AG04450 (cell line): Measurements from ENCODE around the gene THAP12. TPM values are rescaled to one million over a fixed set of nuclear protein-coding genes. Genes with fewer than 3 reads are reported as not detected.

Experiments used
- CTCF ChIA-PET: fragments of 300-600, 350-600 bp; formaldehyde crosslinking; extraction: SDS; loops from one replicate; lab custom pipeline; 2022; ENCODE audit warnings: antibody characterized with exemption, inconsistent platforms; lab: Charles Lee
- POLR2A ChIA-PET: fragments of 350-600 bp; formaldehyde crosslinking; extraction: SDS; loops from one replicate; lab custom pipeline; 2021; ENCODE audit warnings: antibody characterized with exemption, inconsistent platforms; lab: Yijun Ruan, JAX
- DNase-seq: peaks from one replicate; pipeline ENCODE4 v3.0.0-alpha.2; 2011; ENCODE audit warnings: low read depth, low spot score
- H3K27ac ChIP-seq: one replicate; pipeline ENCODE4 v1.5.1; 2012; ENCODE audit warnings: low read depth, low read length, control low read depth
- H3K27me3 ChIP-seq: one replicate; pipeline ENCODE4 v1.6.0; 2012; ENCODE audit warnings: low read length; ENCODE audit not compliant: control insufficient read depth, insufficient read depth
- H3K4me3 ChIP-seq: 2 replicates; pipeline ENCODE4 v1.5.1; 2011; ENCODE audit warnings: mild to moderate bottlenecking, low read depth, low read length, control low read depth
- H3K9me3 ChIP-seq: 2 replicates; pipeline ENCODE4 v1.5.1; 2012; ENCODE audit warnings: low read length; ENCODE audit not compliant: control insufficient read depth, insufficient read depth
- CTCF ChIP-seq: IDR thresholded peaks from 2 replicates; pipeline ENCODE4 v1.5.1; 2011; ENCODE audit warnings: low read depth, low read length, control low read depth, inconsistent platforms
- polyA plus RNA-seq: library from polyadenylated mRNA; depleted of rRNA; stranded (reverse); fragments of >200 nt; gene quantifications from 2 replicates; pipeline ENCODE4 v1.2.3, GENCODE V29; 2011

The THAP12 gene
- polyA plus RNA-seq, 1 experiment: 54.7 TPM

DNA sequence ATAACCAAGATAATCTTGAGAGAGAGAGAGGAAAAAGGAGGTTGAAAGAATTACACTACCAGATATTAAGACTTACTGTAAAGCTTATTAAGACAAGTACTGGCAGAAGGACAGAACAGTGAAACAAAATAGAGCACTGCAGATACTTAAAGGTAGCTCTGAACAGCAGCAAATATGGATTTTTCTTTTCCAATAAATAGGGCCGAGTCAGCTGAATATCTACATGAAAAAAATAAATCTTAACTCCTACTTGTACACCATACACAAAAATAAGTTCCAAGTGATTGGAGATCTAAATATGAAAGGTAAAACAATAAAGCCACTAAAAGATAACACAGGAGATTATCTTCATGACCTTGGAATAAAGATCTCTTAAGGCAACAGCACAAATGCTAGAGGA is 12.4 kb downstream of the THAP12 start:
- ChIA-PET CTCF (no interaction called here), POLR2A (no interaction called here)
- no peak for DNase-seq
- no peak overlapping the region for H3K27ac ChIP-seq
- no peaks in the 10 kb centered on the region for H3K9me3 ChIP-seq
- H3K4me3 ChIP-seq: no peak overlapping the region
- TF ChIP-seq CTCF: no peak
- no peaks in the 10 kb centered on the region for H3K27me3 ChIP-seq

DNA sequence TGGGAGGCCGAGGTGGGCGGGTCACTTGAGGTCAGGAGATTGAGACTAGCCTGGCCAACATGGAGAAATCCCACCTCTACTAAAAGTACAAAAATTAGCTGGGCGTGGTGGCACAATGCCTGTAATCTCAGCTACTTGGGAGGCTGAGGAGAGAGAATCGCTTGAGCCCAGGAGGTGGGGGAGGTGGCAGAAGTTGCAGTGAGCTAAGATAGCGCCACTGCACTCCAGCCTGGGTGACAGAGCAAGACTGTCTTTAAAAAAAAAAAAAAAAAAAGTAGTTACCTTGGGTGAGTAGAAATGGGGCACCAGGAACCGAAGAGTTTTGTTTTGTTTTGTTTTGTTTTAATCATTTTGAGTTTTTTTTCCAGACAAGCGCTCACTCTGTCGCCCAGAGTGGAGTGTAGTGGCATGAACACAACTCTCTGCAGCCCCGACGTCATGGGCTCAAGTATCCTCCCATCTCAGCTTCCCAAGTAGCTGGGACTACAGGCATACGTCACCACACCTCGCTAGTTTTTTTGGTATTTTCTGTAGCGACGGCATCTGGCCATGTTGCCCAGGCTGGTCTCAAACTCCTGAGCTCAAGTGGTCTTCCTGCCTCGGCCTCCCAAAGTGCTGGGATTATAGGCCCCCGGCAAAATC is 15.8 kb downstream of the THAP12 start:
- no peaks in the 10 kb centered on the region for H3K27me3 ChIP-seq
- DNase-seq: no peak
- ChIA-PET CTCF (interaction anchor here (1.3 kb wide), 1 partner anchor 47 kb away, joined by 6 read pairs; no protein-coding TSS in a partner anchor), POLR2A (no interaction called here)
- no peak overlapping the region for H3K4me3 ChIP-seq
- H3K9me3 ChIP-seq: no peaks in the 10 kb centered on the region
- no peak for TF ChIP-seq CTCF
- H3K27ac ChIP-seq: no peak overlapping the region

DNA sequence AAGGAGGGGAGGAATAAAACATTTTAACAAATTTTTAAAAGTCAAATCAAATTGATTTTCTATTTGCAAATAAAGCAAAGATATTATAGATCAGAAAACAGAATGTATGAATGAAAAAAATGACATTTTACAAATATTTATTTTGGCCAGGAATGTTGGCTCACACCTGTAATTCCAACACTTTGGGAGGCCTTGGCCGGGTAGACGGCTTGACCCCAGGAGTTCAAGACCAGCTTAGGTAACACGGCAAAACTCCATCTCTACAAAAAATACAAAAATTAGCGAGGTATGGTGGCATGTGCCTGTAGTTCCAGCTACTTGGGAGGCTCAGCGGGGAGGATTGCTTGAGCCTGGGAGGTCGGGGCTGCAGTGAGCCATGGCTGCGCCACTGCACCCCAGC is 18.2 kb downstream of the THAP12 start:
- POLR2A ChIA-PET: no interaction called here
- H3K27me3 ChIP-seq: no peaks in the 10 kb centered on the region
- CTCF ChIA-PET: no interaction called here
- no peak for TF ChIP-seq CTCF
- H3K27ac ChIP-seq: no peak overlapping the region
- no peak overlapping the region for H3K4me3 ChIP-seq
- no peaks in the 10 kb centered on the region for H3K9me3 ChIP-seq
- DNase-seq: no peak

DNA sequence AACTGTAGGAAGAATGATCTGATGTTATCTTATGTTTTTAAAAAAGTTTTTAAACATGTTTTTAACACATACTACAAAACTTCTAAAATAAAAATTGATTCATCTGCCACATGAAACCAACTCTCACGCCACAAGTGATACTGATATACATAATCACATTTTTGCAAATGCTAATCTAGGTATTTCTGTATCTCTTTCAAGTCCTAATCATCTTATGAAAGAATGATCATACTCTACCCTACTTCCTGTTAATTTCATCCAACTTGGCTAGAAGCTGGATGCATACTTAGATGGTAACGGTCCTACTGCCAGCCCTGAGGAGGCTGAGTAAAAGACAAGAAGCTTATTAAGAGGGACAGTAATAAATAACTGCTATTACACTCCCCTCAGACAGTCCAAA is 19.2 kb downstream of the THAP12 start:
- no peak overlapping the region for H3K27ac ChIP-seq
- no peaks in the 10 kb centered on the region for H3K9me3 ChIP-seq
- CTCF ChIA-PET: no interaction called here
- POLR2A ChIA-PET: interaction anchor here (0.6 kb wide), 1 partner anchor 19 kb away, joined by 8 read pairs; no protein-coding TSS in a partner anchor
- no peaks in the 10 kb centered on the region for H3K27me3 ChIP-seq
- TF ChIP-seq CTCF: no peak
- no peak overlapping the region for H3K4me3 ChIP-seq
- no peak for DNase-seq

- TF ChIP-seq CTCF: no peak
- Histone ChIP-seq H3K27ac (no peak overlapping the region), H3K27me3 (no peaks in the 10 kb centered on the region), H3K4me3 (no peak overlapping the region), H3K9me3 (no peaks in the 10 kb centered on the region)
- DNase-seq: no peak
- ChIA-PET POLR2A (no interaction called here), CTCF (no interaction called here)
These were observed 19.6 kb downstream of the THAP12 start for GRCh38 chr11:76361374-76361773.
